Central memory CD8-positive, alpha-beta T cell (primary cell): ENCODE measurements around the gene DGCR8.

ENCODE experiments used
- ATAC-seq: fragments of 150-1000 bp; cut with Tn5 transposase; replicated peaks from 2 replicates; pipeline ENCODE4 v1.10.0; 2022; ENCODE audit warnings: mild to moderate bottlenecking, moderate FRiP score, moderate number of reproducible peaks; ENCODE audit not compliant: poor library complexity, severe bottlenecking; ENCODE audit errors: extremely low read depth
- DNase-seq, 2 donors: peaks; one replicate each; pipeline ENCODE4 v3.0.0; 2021; ENCODE audit warnings: low spot score in 2 of 2
- H3K27ac Mint-ChIP-seq: one replicate; pipeline ENCODE4 v1.8.0; 2022; ENCODE audit warnings: low read depth, mild to moderate bottlenecking, moderate library complexity, mixed read lengths
- H3K27me3 Mint-ChIP-seq: one replicate; pipeline ENCODE4 v1.8.0; 2022; ENCODE audit warnings: mixed read lengths
- H3K36me3 Mint-ChIP-seq: one replicate; pipeline ENCODE4 v1.8.0; 2022; ENCODE audit warnings: mild to moderate bottlenecking, moderate library complexity, mixed read lengths; ENCODE audit not compliant: insufficient read depth
- H3K4me1 Mint-ChIP-seq: one replicate; pipeline ENCODE4 v1.8.0; 2022; ENCODE audit warnings: mixed read lengths
- H3K4me3 Mint-ChIP-seq: one replicate; pipeline ENCODE4 v1.8.0; 2022; ENCODE audit warnings: mild to moderate bottlenecking, moderate library complexity, mixed read lengths
- H3K9me3 Mint-ChIP-seq: one replicate; pipeline ENCODE4 v1.8.0; 2022; ENCODE audit warnings: mixed read lengths

The DGCR8 gene

GRCh38 chr22:20091690-20092476 lies 11.8 kb downstream of the DGCR8 start:
- Mint-ChIP-seq H3K27ac (peak overlapping the region; percentile 96), H3K9me3 (no peaks in the 10 kb centered on the region), H3K4me3 (peak overlapping the region; percentile 74), H3K4me1 (peaks cover 64% of the 10 kb centered on the region), H3K36me3 (peaks cover 65% of the 10 kb centered on the region), H3K27me3 (no peaks in the 10 kb centered on the region)
- DNase-seq = peak in 1 of 2 donors; percentile 40
- peak; percentile 78 for ATAC-seq

GRCh38 chr22:20092477-20092854 lies 12.4 kb downstream of the DGCR8 start:
- peaks cover 65% of the 10 kb centered on the region for H3K36me3 Mint-ChIP-seq
- H3K27me3 Mint-ChIP-seq = no peaks in the 10 kb centered on the region
- H3K27ac Mint-ChIP-seq = peak overlapping the region; percentile 96
- no peaks in the 10 kb centered on the region for H3K9me3 Mint-ChIP-seq
- DNase-seq (no peak), ATAC-seq (no peak)
- peaks cover 63% of the 10 kb centered on the region for H3K4me1 Mint-ChIP-seq
- peak overlapping the region; percentile 74 for H3K4me3 Mint-ChIP-seq

GRCh38 chr22:20093418-20094196 lies 13.6 kb downstream of the DGCR8 start:
- Mint-ChIP-seq H3K4me3 (peak overlapping the region; percentile 74), H3K4me1 (peaks cover 60% of the 10 kb centered on the region), H3K27ac (peak overlapping the region; percentile 96), H3K9me3 (no peaks in the 10 kb centered on the region), H3K36me3 (peaks cover 67% of the 10 kb centered on the region), H3K27me3 (no peaks in the 10 kb centered on the region)
- DNase-seq = no peak
- ATAC-seq = no peak

GRCh38 chr22:20094197-20094807 lies 14.3 kb downstream of the DGCR8 start:
- Mint-ChIP-seq H3K4me3 (peak overlapping the region; percentile 74), H3K27ac (peak overlapping the region; percentile 85), H3K27me3 (no peaks in the 10 kb centered on the region), H3K4me1 (peaks cover 60% of the 10 kb centered on the region), H3K9me3 (no peaks in the 10 kb centered on the region), H3K36me3 (peaks cover 63% of the 10 kb centered on the region)
- DNase-seq (no peak), ATAC-seq (no peak)

GRCh38 chr22:20095521-20095920 lies 15.5 kb downstream of the DGCR8 start:
- no peak overlapping the region for H3K4me3 Mint-ChIP-seq
- no peak for DNase-seq
- H3K27me3 Mint-ChIP-seq = no peaks in the 10 kb centered on the region
- peaks cover 60% of the 10 kb centered on the region for H3K4me1 Mint-ChIP-seq
- no peaks in the 10 kb centered on the region for H3K9me3 Mint-ChIP-seq
- ATAC-seq = no peak
- H3K27ac Mint-ChIP-seq = no peak overlapping the region
- peaks cover 60% of the 10 kb centered on the region for H3K36me3 Mint-ChIP-seq

- DNase-seq = no peak
- H3K9me3 Mint-ChIP-seq = no peaks in the 10 kb centered on the region
- H3K36me3 Mint-ChIP-seq = peaks cover 57% of the 10 kb centered on the region
- no peak for ATAC-seq
- H3K27ac Mint-ChIP-seq = no peak overlapping the region
- peaks cover 59% of the 10 kb centered on the region for H3K4me1 Mint-ChIP-seq
- no peak overlapping the region for H3K4me3 Mint-ChIP-seq
- no peaks in the 10 kb centered on the region for H3K27me3 Mint-ChIP-seq
Measured at GRCh38 chr22:20096574-20097420, 16.8 kb downstream of the DGCR8 start.

- H3K9me3 Mint-ChIP-seq = no peaks in the 10 kb centered on the region
- ATAC-seq (no peak), DNase-seq (no peak)
- H3K27me3 Mint-ChIP-seq = no peaks in the 10 kb centered on the region
- no peak overlapping the region for H3K4me3 Mint-ChIP-seq
- H3K36me3 Mint-ChIP-seq = peaks cover 44% of the 10 kb centered on the region
- peaks cover 52% of the 10 kb centered on the region for H3K4me1 Mint-ChIP-seq
- peak overlapping the region; percentile 87 for H3K27ac Mint-ChIP-seq
Measured at GRCh38 chr22:20099099-20099711, 19.2 kb downstream of the DGCR8 start.

- Mint-ChIP-seq H3K36me3 (peaks cover 35% of the 10 kb centered on the region), H3K9me3 (no peaks in the 10 kb centered on the region), H3K27me3 (no peaks in the 10 kb centered on the region), H3K27ac (peak overlapping the region; percentile 87), H3K4me1 (peaks cover 52% of the 10 kb centered on the region), H3K4me3 (no peak overlapping the region)
- ATAC-seq (no peak), DNase-seq (no peak)
Measured at GRCh38 chr22:20101638-20102037, 21.6 kb downstream of the DGCR8 start.

- Mint-ChIP-seq H3K4me1 (peaks cover 49% of the 10 kb centered on the region), H3K27ac (no peak overlapping the region), H3K4me3 (no peak overlapping the region), H3K36me3 (peaks cover 31% of the 10 kb centered on the region), H3K9me3 (no peaks in the 10 kb centered on the region), H3K27me3 (no peaks in the 10 kb centered on the region)
- no peak for DNase-seq
- ATAC-seq = no peak
Measured at GRCh38 chr22:20102203-20102780, 22.3 kb downstream of the DGCR8 start.

GRCh38 chr22:20105456-20106204 lies 25.6 kb downstream of the DGCR8 start:
- Mint-ChIP-seq H3K36me3 (peaks cover 32% of the 10 kb centered on the region), H3K4me3 (no peak overlapping the region)

GRCh38 chr22:20106205-20106848 lies 26.3 kb downstream of the DGCR8 start:
- peaks cover 32% of the 10 kb centered on the region for H3K36me3 Mint-ChIP-seq
- DNase-seq = no peak
- no peak for ATAC-seq
- no peaks in the 10 kb centered on the region for H3K27me3 Mint-ChIP-seq
- no peak overlapping the region for H3K4me3 Mint-ChIP-seq
- H3K4me1 Mint-ChIP-seq = peaks cover 12% of the 10 kb centered on the region
- H3K27ac Mint-ChIP-seq = no peak overlapping the region
- no peaks in the 10 kb centered on the region for H3K9me3 Mint-ChIP-seq

More at GRCh38 chr22:20105456-20106204, 25.6 kb downstream of the DGCR8 start:
- no peak for DNase-seq
- Mint-ChIP-seq H3K27me3 (no peaks in the 10 kb centered on the region), H3K27ac (no peak overlapping the region), H3K9me3 (no peaks in the 10 kb centered on the region), H3K4me1 (peaks cover 19% of the 10 kb centered on the region)
- ATAC-seq = no peak
